Sigmoid colon (tissue), 7 donors: ENCODE data around the gene PIWIL1. TPM values are rescaled to one million over a fixed set of nuclear protein-coding genes. Genes with fewer than 3 reads are reported as not detected.

Source experiments
- DNase-seq: peaks from one replicate; pipeline ENCODE4 v3.0.0-alpha.2; 2019
- H3K27ac ChIP-seq, 4 donors: fragments of 200-600 bp; sonication (generic); one replicate each; pipeline ENCODE4 v1.5.1; 2016 to 2019; ENCODE audit warnings: mild to moderate bottlenecking in 1 of 4
- H3K27me3 ChIP-seq, 3 donors: fragments of 200-600 bp; sonication (generic); one replicate each; pipeline ENCODE4 v1.5.1; 2019; ENCODE audit warnings: mild to moderate bottlenecking in 1 of 3
- H3K36me3 ChIP-seq, 4 donors: fragments of 200-600 bp; sonication (generic); one replicate each; pipeline ENCODE4 v1.5.1; 2016 to 2019
- H3K4me1 ChIP-seq, 4 donors: fragments of 200-600 bp; sonication (generic); one replicate each; pipeline ENCODE4 v1.5.1; 2017 to 2019
- H3K4me3 ChIP-seq, 4 donors: fragments of 200-600 bp; sonication (generic); one replicate each; pipeline ENCODE4 v1.5.1; 2017 to 2019; ENCODE audit warnings: mild to moderate bottlenecking in 2 of 4, moderate library complexity in 1 of 4
- H3K9me3 ChIP-seq, 4 donors: fragments of 200-600 bp in 3 of 4; sonication (generic) in 3 of 4; one replicate each; pipeline versions ENCODE4 v1.5.1 to v1.6.1; 2013 to 2019
- CTCF ChIP-seq, 4 experiments: fragments of 450-650 bp in 3 of 4; fragments of 200-600 bp in 1 of 4; IDR thresholded peaks; one replicate each; pipeline ENCODE4 v1.5.1; 2016 to 2019; ENCODE audit warnings: antibody characterized with exemption in 4 of 4, mild to moderate bottlenecking in 3 of 4, moderate library complexity in 2 of 4
- EP300 ChIP-seq, 4 donors: sonication (generic); formaldehyde crosslinking; IDR thresholded peaks; one replicate each; pipeline ENCODE4 v1.6.1; 2017; ENCODE audit warnings: antibody characterized with exemption in 4 of 4
- POLR2A ChIP-seq, 2 donors: fragments of 450-650 bp; IDR thresholded peaks; one replicate each; pipeline ENCODE4 v1.6.1; 2016; ENCODE audit warnings: antibody characterized with exemption in 2 of 2, mild to moderate bottlenecking in 2 of 2, moderate library complexity in 2 of 2
- POLR2AphosphoS5 ChIP-seq, 4 donors: sonication (generic); formaldehyde crosslinking; IDR thresholded peaks; one replicate each; pipeline ENCODE4 v1.6.1; 2017; ENCODE audit warnings: antibody characterized with exemption in 4 of 4
- WGBS, 2 donors: extraction: QIAGEN DNeasy Blood & Tissue Kit; methylation state at CpG; one replicate each; pipeline ENCODE4 v1.1.7; 2013; 5-methylcytosine and 5-hydroxymethylcytosine counted together
- intact Hi-C: fragments of 100-400 bp; cut with DNase I; formaldehyde crosslinking; loops from one replicate; pipeline ENCODE4 v1.15.1; 2023
- polyA plus RNA-seq, 3 donors: library from polyadenylated mRNA; stranded (reverse); fragments of 200-250 nt; gene quantifications; one replicate each; pipeline ENCODE4 v1.2.3, GENCODE V29; 2013
- total RNA-seq, 4 donors: library from RNA; depleted of rRNA; stranded (reverse); fragments of >200 nt; gene quantifications; one replicate each; pipeline ENCODE4 v1.1.0, GENCODE V29; 2016
- donor health status: healthy with polysubstance abuse.
- donor health status: Bipolar disorder and iron deficiency.
- donor health status: healthy.

The PIWIL1 gene
- total and polyA plus RNA-seq, 7 donors = not detected

GRCh38 chr12:130420071-130420470, 82.4 kb downstream of the PIWIL1 start:
- no peaks in the 10 kb centered on the region for H3K9me3 ChIP-seq
- TF ChIP-seq POLR2AphosphoS5 (IDR thresholded peaks at IDR 0.05) (no peak), EP300 (IDR thresholded peaks at IDR 0.05) (no peak), POLR2A (IDR thresholded peaks at IDR 0.05) (no peak), CTCF (IDR thresholded peaks at IDR 0.05) (no peak)
- WGBS, 2 donors = 10 to 56% methylated on average over 4 of the region's 4 CpGs
- H3K4me1 ChIP-seq = no peaks in the 10 kb centered on the region
- H3K27ac ChIP-seq = no peak overlapping the region
- H3K36me3 ChIP-seq = no peaks in the 10 kb centered on the region
- no peak for DNase-seq
- no peaks in the 10 kb centered on the region for H3K27me3 ChIP-seq
- intact Hi-C loops = no loop called here
- H3K4me3 ChIP-seq = no peak overlapping the region

GRCh38 chr12:130421896-130422295, 84.2 kb downstream of the PIWIL1 start:
- TF ChIP-seq CTCF (IDR thresholded peaks at IDR 0.05) (no peak), EP300 (IDR thresholded peaks at IDR 0.05) (no peak), POLR2A (IDR thresholded peaks at IDR 0.05) (no peak), POLR2AphosphoS5 (IDR thresholded peaks at IDR 0.05) (no peak)
- intact Hi-C loops = no loop called here
- Histone ChIP-seq H3K9me3 (no peaks in the 10 kb centered on the region), H3K36me3 (no peaks in the 10 kb centered on the region), H3K27me3 (no peaks in the 10 kb centered on the region), H3K4me3 (no peak overlapping the region), H3K27ac (no peak overlapping the region), H3K4me1 (no peaks in the 10 kb centered on the region)
- 61 to 72% methylated on average over 6 of the region's 6 CpGs for WGBS, 2 donors
- DNase-seq = no peak

Other genes starting within 250 kb of the PIWIL1 start
- 1 to 10 TPM in 2 of 4 donors, under 1 TPM in 2; 0.27 to 1.7 (median 0.93) TPM for gene FZD10, start 175.4 kb upstream of the PIWIL1 start, total RNA-seq
- under 1 TPM in 2 of 3 donors, not detected in 1; 0.13 to 0.60 TPM for gene FZD10, start 175.4 kb upstream of the PIWIL1 start, polyA plus RNA-seq